Putamen (tissue), 1 donor: ENCODE measurements around the gene DENND1A.

Experiments
- DNase-seq: peaks from one replicate; pipeline ENCODE4 v3.0.0-alpha.2; 2016; ENCODE audit warnings: low spot score

DENND1A gene

DNA sequence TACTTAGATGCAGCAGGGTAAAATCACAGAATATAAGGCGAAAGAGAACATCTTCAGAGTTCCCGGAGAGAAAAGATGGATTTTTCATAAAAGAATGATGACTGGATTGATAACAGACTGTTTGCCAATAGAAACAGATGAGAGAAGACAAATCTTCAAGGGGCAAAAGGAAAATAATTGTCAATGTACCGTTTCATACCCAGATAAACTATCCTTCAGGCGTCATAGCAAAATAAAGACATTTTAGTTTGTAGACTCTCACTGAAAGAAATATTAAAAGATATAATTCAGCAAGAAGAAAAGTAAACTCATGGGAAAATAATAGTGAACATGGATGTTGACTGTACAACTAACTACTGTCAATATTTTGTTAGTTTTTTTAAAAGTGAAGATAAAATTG, 399.7 kb downstream of the DENND1A start:
- no peak for DNase-seq

- no peak for DNase-seq
Measured at GRCh38 chr9:123528501-123528900, 401.4 kb downstream of the DENND1A start.

DNA sequence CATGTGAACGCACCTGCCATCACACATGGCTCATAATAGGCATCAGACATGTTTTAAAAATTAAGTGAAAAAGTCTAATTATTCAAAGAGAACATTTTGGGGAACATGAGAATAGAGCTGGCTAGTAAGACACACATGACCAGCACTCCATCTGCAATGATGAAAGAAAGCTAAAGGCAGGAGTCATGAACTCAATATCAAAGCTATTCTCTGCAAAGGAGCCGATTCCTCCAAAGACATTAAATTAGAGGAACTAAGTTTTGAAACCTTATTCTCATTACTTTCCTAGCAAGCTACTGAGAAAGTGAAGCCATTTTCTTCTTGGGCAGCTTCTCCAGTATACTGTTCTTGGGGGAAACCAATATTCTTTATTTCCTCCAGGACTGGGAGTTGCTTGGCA, 401.9 kb downstream of the DENND1A start:
- DNase-seq = no peak

- no peak for DNase-seq
Measured at GRCh38 chr9:123525957-123526356, 404.0 kb downstream of the DENND1A start.

- no peak for DNase-seq
Measured at GRCh38 chr9:123525424-123525823, 404.5 kb downstream of the DENND1A start.

GRCh38 chr9:123524866-123525265, 405.1 kb downstream of the DENND1A start:
- DNase-seq = no peak

DNA sequence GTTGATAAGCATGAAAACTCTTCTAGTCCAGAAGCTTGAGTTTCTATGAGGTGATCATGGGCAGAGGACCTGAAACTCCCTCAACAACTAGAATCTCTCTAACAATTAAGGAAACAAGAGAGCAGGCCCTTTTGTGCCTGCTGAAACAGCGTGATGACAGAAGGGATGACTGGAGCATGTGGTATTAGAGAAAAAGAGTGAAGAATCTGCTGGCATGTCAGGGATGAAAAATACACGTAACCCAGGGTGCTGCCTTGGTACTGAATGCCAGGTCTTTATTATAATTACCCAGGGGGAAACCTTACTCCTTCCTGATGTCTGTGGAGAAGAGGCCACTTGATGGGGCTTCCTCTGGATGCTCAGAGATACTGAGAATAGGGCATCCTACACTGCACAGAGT, 406.1 kb downstream of the DENND1A start:
- DNase-seq = no peak

DNA sequence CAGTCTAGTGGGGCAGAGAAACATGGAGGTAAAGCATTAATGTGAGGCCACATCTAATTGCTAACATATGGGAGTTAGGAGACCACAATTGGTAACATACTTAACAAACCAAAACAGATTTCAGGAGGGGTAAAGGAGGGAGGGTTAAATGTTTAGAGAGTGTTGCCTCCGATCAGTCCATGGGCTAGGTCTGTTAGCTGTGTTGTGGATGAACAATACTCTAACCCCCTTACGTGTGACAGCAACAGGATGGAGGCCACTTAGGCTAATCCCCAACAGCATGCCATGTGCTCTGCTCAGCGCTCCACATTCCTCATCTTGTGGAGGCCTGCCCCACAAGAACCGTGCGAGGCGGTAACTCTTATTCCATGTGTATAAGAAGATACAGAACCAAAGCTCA, 406.9 kb downstream of the DENND1A start:
- DNase-seq = no peak

- DNase-seq = no peak
Measured at GRCh38 chr9:123522251-123522650, 407.7 kb downstream of the DENND1A start.

- no peak for DNase-seq
Measured at GRCh38 chr9:123518338-123518737, 411.6 kb downstream of the DENND1A start.

DNA sequence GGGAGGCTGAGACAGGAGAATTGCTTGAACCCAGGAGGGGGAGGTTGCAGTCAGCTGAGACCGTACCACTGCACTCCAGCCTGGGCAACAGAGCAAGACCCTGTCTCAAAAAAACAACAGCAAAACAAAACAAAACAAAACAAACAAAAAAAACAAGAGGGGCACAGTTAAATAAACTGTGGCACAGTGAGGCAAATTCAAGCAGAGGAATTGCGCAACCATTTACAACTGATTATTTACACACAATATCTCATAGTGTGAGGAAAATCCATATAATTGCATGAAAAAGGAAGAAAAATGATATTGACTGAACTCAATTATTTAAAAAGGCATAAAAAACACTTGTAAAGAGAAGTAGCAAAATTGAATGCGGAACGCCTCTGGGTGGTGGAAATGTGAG, 412.4 kb downstream of the DENND1A start:
- DNase-seq = no peak

GRCh38 chr9:123514766-123515165, 415.2 kb downstream of the DENND1A start:
- no peak for DNase-seq

GRCh38 chr9:123513554-123513953, 416.4 kb downstream of the DENND1A start:
- no peak for DNase-seq

DNA sequence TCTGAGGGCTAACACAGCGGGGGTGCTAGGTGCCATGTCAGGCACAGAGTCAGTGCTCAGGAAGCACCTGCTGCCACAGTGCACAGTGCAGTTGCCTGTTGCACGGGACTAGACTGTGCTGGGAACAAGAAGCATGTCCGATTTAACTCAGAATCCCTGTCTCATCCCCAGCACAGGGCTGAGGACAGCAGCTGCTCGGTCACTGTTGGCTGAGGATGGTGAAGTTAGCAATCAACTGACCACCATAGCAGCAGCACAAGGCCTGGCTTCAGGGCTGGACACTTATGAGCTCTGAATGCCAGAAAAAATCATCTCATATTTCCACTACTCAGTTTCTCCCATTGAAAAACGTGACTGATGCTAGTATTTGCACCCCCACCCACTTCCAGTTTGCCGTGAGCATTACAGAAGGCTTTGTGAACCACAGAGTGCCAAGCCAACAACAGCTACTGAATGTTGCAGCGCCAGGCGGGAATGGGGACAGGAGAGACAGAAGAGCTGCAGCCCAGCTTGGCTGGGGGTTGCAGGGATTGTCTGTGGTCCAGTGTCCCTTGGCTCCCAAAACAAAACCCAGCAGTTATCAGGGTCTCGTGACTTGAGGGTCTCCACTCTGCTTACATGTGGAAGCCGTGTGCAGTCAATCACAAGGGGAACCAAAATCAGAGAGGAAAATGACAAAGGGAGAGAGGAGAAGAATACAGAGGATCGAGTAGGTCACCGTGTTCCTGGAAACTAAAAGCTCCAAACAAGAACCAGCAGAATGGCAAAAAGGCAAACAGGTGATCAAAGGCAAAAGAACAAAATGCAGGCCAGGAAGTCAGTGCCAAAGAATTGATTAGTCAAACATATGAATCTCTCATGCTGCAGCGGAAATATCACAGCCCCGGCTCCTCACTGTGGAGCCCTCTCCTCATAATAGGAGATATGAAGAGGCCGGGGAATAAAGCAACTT, 418.3 kb downstream of the DENND1A start:
- DNase-seq = no peak

- DNase-seq = no peak
Measured at GRCh38 chr9:123509646-123510045, 420.3 kb downstream of the DENND1A start.

DNA sequence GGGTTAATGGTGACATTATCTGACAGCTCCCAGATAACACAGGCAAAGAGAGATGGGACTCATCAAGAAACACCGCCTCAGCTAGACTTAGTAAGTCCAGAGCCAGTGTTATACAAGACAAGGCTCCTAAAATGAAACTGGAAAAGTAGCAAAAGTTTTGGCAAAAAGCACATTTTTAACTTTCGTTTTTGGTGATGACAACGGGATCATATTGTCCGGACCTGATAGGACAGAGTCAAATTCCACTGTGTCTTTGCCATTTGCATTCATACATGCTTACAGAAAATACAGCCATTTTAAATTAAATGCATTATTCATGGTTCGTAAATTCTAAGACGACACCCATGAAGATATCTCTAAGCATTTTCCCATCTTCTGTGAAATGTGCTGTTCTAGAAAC, 421.9 kb downstream of the DENND1A start:
- DNase-seq = no peak

DNA sequence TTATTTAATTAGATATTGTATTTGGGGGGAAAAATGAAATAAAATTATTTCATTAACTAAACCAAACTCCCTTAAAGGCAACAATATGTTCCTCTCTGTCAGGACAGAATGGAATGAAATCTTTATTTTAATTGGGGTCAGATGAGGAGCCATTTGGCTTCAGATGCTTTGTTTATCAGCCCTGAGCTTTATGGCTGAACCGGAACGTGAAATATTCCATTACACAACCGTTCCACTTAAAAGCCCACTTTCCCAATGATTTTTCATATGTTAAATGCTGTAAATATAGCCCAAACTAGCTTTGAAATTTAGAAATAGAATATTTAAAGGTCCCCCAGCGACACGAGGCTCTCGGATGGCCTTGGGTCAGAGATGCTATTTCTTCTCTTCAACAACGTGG, 424.4 kb downstream of the DENND1A start:
- DNase-seq = no peak

DNA sequence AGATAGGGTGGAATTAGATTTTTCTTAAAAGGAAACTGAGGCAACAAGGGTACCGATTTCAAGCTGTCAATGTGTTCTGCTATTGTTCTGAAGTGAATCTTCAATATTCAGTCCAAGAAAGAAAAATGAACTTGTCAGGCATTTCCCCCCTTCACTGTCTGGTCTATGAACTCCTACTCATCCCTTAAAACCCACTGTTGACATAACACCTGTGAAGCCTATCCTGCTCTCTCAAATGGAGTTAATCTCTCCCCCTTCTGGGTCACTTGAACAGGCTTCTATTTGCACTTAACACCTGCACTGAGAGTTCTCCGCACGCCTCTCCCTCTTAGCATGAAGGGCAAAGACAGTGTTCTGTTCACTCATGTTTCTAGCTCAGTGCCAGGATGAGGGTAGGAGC, 429.6 kb downstream of the DENND1A start:
- no peak for DNase-seq

GRCh38 chr9:123497830-123498229, 432.1 kb downstream of the DENND1A start:
- no peak for DNase-seq

DNA sequence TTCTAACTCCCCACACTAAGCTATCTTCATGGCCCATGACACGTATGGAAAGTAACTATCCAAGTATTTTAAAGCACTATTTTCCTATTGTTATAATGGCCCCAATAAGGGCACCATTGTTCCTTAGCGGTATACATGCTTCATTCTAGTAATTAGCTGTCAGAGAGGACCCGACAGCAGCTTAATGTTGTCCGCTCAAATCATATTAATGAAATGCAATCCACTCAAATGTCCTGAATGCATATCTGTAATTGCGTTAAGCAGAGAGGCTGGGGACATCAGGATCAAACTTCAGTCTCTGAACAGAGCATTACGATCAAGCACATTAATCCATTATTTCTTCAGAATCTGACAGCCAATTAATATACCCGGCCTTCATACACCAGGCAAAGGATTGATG, 434.2 kb downstream of the DENND1A start:
- no peak for DNase-seq

DNA sequence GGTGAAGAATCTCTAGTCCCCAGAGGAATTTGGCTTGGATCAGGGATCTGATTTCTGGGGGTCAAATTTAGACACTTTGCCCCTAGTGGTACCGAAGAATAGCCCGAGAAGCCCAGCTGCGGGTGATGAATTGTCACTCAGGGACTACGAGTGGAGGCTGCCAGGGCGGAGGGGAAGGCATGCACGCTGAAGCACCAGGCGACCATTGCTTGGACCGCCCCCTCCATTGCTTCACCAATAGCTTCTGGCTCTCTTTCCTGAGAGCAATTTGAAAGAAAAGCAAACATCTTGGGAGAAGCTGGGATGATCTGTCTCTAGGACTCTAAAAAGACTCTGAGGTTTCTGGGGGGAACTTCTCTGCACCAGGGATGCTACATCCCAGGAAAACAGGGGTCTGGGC, 436.3 kb downstream of the DENND1A start:
- DNase-seq = no peak

- no peak for DNase-seq
Measured at GRCh38 chr9:123490688-123491087, 439.2 kb downstream of the DENND1A start.

DNA sequence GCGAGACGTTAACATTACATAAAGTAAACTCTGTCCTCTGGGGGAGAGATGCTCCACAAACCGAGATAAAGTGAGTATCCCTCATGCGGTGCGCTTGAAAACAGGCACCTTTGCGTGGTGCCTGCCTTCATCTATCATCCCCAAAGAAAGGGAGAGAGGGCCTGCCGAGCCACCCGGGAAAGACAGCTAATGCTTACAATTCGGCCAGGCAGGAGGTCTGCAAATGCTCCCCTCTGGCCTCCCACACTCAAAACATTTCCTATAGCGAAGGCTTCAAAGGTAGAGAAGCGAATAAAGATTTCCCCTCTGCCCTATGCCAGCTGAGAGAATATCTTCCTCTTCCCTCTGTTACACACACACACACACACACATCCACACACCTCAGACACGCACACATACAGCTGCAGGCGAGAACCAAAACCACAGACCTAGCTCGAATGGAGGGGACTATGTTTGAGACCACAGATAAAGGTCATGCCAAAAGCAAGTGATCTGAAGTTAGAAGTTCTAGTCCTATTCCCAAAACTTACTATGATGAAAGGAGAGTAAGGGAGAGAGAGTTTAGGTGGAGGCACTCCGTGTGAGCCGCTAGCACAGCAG, 441.1 kb downstream of the DENND1A start:
- DNase-seq = no peak
